Measurements from ENCODE around the gene EDN1.

Gene EDN1

DNA sequence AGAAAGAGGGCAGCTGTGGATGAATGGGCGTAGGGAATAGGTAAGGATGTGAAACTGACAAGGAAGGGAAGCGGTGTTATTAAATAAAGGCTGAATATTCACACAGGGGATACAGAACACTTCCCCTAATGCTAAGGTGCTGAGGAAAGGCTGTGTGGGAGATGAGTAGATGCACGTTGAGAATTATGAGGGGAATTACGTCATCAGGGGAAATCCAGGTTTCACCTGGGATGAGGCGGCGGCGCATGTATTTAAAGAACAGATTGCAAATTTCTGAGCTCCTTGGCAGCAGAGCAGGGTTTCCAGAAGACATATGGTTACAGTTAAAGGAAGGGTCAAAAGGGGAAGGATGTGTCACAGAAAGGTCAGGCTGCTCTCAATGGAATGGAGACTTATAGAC, 28.7 kb upstream of the EDN1 start:
- H3K9ac ChIP-seq (ENCODE audit: low read depth, low read length, poor library complexity) = no peak overlapping the region
- WGBS, 2 donors (ENCODE audit: extremely low coverage in 2 of 2, insufficient read length in 2 of 2, insufficient replicate concordance in 1 of 2) = no CpG with 5 or more reads among the region's 7 CpGs
- no peak overlapping the region for H2BK5ac ChIP-seq (ENCODE audit: low read length)
- no peak overlapping the region for H2BK120ac ChIP-seq (ENCODE audit: low read depth, low read length)
- H3K79me1 ChIP-seq (ENCODE audit: low read depth, low read length) = no peaks in the 10 kb centered on the region
- no peak overlapping the region for H2BK15ac ChIP-seq (ENCODE audit: low read length)
- H3K27me3 ChIP-seq (ENCODE audit: control insufficient read depth in 3 of 3, insufficient read depth in 3 of 3, low read depth in 1 of 3, low read length in 3 of 3) = peaks cover 0 to 3% (median 0%) of the 10 kb centered on the region in 3 experiments
- H2AK5ac ChIP-seq (ENCODE audit: low read depth, low read length) = no peak overlapping the region
- H3K4me1 ChIP-seq (ENCODE audit: control insufficient read depth in 2 of 2, insufficient read depth in 1 of 2, low read depth in 1 of 2, low read length in 2 of 2) = peaks cover 0 to 2% of the 10 kb centered on the region in 2 donors
- DNase-seq (ENCODE audit: low spot score) = no peak
- no peak overlapping the region for H3K4ac ChIP-seq (ENCODE audit: low read length)
- H3K18ac ChIP-seq (ENCODE audit: low read length) = no peak overlapping the region
- no peak overlapping the region for H3K27ac ChIP-seq (replicated peaks; ENCODE audit: low read length)
- H2BK12ac ChIP-seq (ENCODE audit: low read length) = no peak overlapping the region
- no peaks in the 10 kb centered on the region for H3K36me3 ChIP-seq (replicated peaks in 1 of 2; ENCODE audit: control insufficient read depth in 2 of 2, insufficient read depth in 2 of 2, low read length in 2 of 2)
- H3K4me3 ChIP-seq (ENCODE audit: low read length in 2 of 2) = no peak overlapping the region
- H3K9me3 ChIP-seq (replicated peaks in 1 of 2; ENCODE audit: control insufficient read depth in 2 of 2, insufficient read depth in 1 of 2, low read depth in 1 of 2, low read length in 2 of 2) = no peaks in the 10 kb centered on the region
- H4K91ac ChIP-seq (ENCODE audit: low read depth, low read length, poor library complexity) = no peak overlapping the region
- H2AFZ ChIP-seq (ENCODE audit: low read length) = no peak overlapping the region
- H3K4me2 ChIP-seq (ENCODE audit: insufficient read depth, low read length, poor library complexity, severe bottlenecking) = no peak overlapping the region
- H3K14ac ChIP-seq (ENCODE audit: low read length) = no peak overlapping the region
- no peak overlapping the region for H4K8ac ChIP-seq (ENCODE audit: low read depth, low read length)
- no peak overlapping the region for H3K23ac ChIP-seq (ENCODE audit: low read depth, low read length, poor library complexity)

DNA sequence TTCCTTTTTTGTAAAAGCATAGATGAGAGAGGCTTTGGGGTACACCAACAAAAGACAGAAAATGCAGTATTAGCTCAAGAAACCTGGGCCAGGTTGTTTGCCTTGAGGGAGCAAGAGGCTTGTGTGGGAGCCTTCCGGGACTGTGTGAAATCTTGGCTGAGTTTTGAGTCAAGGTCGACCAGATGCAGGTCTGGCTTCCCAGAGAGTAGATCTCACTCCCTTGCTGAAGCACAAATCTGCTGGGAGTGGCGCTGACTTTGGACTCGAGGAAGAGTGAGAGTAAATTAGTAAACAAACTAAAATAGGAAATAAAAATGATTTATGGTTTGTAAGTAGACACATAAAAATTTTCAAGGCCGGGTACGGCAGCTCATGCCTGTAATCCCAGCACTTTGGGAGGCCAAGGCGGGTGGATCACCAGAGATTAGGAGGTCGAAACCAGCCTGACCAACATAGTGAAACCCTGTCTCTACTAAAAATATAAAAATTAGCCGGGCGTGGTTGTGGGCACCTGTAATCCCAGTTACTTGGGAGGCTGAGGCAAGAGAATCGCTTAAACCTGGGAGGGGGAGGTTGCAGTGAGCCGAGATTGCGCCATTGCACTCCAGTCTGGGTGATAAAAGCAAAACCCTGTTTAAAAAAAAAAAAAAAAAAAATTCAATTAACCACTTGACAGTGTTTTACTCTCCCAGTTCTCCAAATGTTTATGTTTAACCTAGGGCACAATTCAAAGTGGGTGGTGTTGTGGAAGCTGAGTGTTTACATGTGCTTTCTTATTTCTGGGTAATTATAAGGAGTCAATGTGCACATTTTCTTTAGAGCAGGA, 27.7 kb upstream of the EDN1 start:
- Histone ChIP-seq H3K9me3 (replicated peaks in 1 of 2; ENCODE audit: control insufficient read depth in 2 of 2, insufficient read depth in 1 of 2, low read depth in 1 of 2, low read length in 2 of 2) (no peaks in the 10 kb centered on the region), H3K23ac (ENCODE audit: low read depth, low read length, poor library complexity) (no peak overlapping the region), H2AFZ (ENCODE audit: low read length) (no peak overlapping the region), H3K4me3 (ENCODE audit: low read length in 2 of 2) (no peak overlapping the region), H3K79me1 (ENCODE audit: low read depth, low read length) (no peaks in the 10 kb centered on the region), H3K36me3 (replicated peaks in 1 of 2; ENCODE audit: control insufficient read depth in 2 of 2, insufficient read depth in 2 of 2, low read length in 2 of 2) (no peaks in the 10 kb centered on the region), H2BK5ac (ENCODE audit: low read length) (no peak overlapping the region), H3K18ac (ENCODE audit: low read length) (no peak overlapping the region), H2AK5ac (ENCODE audit: low read depth, low read length) (no peak overlapping the region), H3K4me1 (ENCODE audit: control insufficient read depth in 2 of 2, insufficient read depth in 1 of 2, low read depth in 1 of 2, low read length in 2 of 2) (peaks cover 0 to 2% of the 10 kb centered on the region in 2 donors), H3K4me2 (ENCODE audit: insufficient read depth, low read length, poor library complexity, severe bottlenecking) (no peak overlapping the region), H3K27me3 (ENCODE audit: control insufficient read depth in 3 of 3, insufficient read depth in 3 of 3, low read depth in 1 of 3, low read length in 3 of 3) (peaks cover 0 to 3% (median 0%) of the 10 kb centered on the region in 3 experiments), H4K91ac (ENCODE audit: low read depth, low read length, poor library complexity) (no peak overlapping the region), H4K8ac (ENCODE audit: low read depth, low read length) (no peak overlapping the region), H3K27ac (replicated peaks; ENCODE audit: low read length) (no peak overlapping the region), H2BK12ac (ENCODE audit: low read length) (no peak overlapping the region), H2BK120ac (ENCODE audit: low read depth, low read length) (no peak overlapping the region), H2BK15ac (ENCODE audit: low read length) (no peak overlapping the region), H3K4ac (ENCODE audit: low read length) (no peak overlapping the region), H3K14ac (ENCODE audit: low read length) (no peak overlapping the region), H3K9ac (ENCODE audit: low read depth, low read length, poor library complexity) (no peak overlapping the region)
- DNase-seq (ENCODE audit: low spot score) = no peak
- WGBS, 2 donors (ENCODE audit: extremely low coverage in 2 of 2, insufficient read length in 2 of 2, insufficient replicate concordance in 1 of 2) = no CpG with 5 or more reads among the region's 13 CpGs

DNA sequence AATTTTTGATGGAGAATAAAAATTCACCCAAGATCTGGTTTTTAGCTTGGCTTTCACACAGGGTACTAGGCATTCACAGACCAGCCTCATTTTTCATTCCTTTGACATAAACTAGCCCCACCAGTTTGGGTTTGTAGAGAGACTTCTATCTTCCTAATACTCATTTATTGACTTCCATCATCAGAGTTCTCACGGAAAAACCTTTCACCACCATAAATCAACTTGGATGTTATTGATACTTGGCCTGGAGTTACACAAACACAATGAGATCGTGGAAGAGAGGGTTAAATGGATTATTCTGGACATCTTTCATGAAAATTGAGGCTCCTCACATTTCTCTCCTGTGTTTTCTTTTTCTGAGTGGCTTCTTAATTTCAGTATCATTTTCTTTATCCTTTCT, 26.8 kb upstream of the EDN1 start:
- Histone ChIP-seq H2BK120ac (ENCODE audit: low read depth, low read length) (no peak overlapping the region), H3K4ac (ENCODE audit: low read length) (no peak overlapping the region), H3K4me1 (ENCODE audit: control insufficient read depth in 2 of 2, insufficient read depth in 1 of 2, low read depth in 1 of 2, low read length in 2 of 2) (peaks cover 0 to 2% of the 10 kb centered on the region in 2 donors), H3K14ac (ENCODE audit: low read length) (no peak overlapping the region), H3K27ac (replicated peaks; ENCODE audit: low read length) (no peak overlapping the region), H3K4me2 (ENCODE audit: insufficient read depth, low read length, poor library complexity, severe bottlenecking) (no peak overlapping the region), H3K18ac (ENCODE audit: low read length) (no peak overlapping the region), H3K23ac (ENCODE audit: low read depth, low read length, poor library complexity) (no peak overlapping the region), H2BK12ac (ENCODE audit: low read length) (no peak overlapping the region), H2AFZ (ENCODE audit: low read length) (no peak overlapping the region), H4K91ac (ENCODE audit: low read depth, low read length, poor library complexity) (no peak overlapping the region), H3K27me3 (ENCODE audit: control insufficient read depth in 3 of 3, insufficient read depth in 3 of 3, low read depth in 1 of 3, low read length in 3 of 3) (peaks cover 0 to 3% (median 0%) of the 10 kb centered on the region in 3 experiments), H2AK5ac (ENCODE audit: low read depth, low read length) (no peak overlapping the region), H4K8ac (ENCODE audit: low read depth, low read length) (no peak overlapping the region), H3K36me3 (replicated peaks in 1 of 2; ENCODE audit: control insufficient read depth in 2 of 2, insufficient read depth in 2 of 2, low read length in 2 of 2) (no peaks in the 10 kb centered on the region), H3K9ac (ENCODE audit: low read depth, low read length, poor library complexity) (no peak overlapping the region), H3K9me3 (replicated peaks in 1 of 2; ENCODE audit: control insufficient read depth in 2 of 2, insufficient read depth in 1 of 2, low read depth in 1 of 2, low read length in 2 of 2) (no peaks in the 10 kb centered on the region), H3K4me3 (ENCODE audit: low read length in 2 of 2) (no peak overlapping the region), H2BK5ac (ENCODE audit: low read length) (no peak overlapping the region), H2BK15ac (ENCODE audit: low read length) (no peak overlapping the region), H3K79me1 (ENCODE audit: low read depth, low read length) (no peaks in the 10 kb centered on the region)
- no peak for DNase-seq (ENCODE audit: low spot score)
- WGBS, 2 donors (ENCODE audit: extremely low coverage in 2 of 2, insufficient read length in 2 of 2, insufficient replicate concordance in 1 of 2) = no CpG with 5 or more reads among the region's 2 CpGs

DNA sequence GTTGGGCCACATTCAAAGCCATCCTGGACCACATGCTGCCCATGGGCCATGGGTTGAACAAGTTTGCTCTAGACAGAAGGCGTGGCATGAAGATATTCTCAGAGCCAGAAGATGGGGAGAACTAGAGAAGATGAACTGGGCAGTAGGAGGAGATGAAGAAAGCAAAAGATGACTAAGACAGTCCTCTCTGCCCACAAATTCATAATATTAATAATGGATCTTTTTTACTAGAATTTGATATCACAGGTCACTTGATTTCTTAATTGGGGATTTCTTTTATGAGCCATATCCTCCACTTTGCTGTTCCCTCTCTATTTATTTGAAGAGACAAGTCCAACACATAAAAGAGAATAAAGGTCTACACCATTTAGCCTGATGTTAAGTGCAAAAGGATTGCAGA, 25.5 kb upstream of the EDN1 start:
- no peaks in the 10 kb centered on the region for H3K9me3 ChIP-seq (replicated peaks in 1 of 2; ENCODE audit: control insufficient read depth in 2 of 2, insufficient read depth in 1 of 2, low read depth in 1 of 2, low read length in 2 of 2)
- H3K14ac ChIP-seq (ENCODE audit: low read length) = no peak overlapping the region
- no peak overlapping the region for H3K4ac ChIP-seq (ENCODE audit: low read length)
- H3K79me1 ChIP-seq (ENCODE audit: low read depth, low read length) = no peaks in the 10 kb centered on the region
- peaks cover 0 to 2% of the 10 kb centered on the region in 2 donors for H3K4me1 ChIP-seq (ENCODE audit: control insufficient read depth in 2 of 2, insufficient read depth in 1 of 2, low read depth in 1 of 2, low read length in 2 of 2)
- H3K36me3 ChIP-seq (replicated peaks in 1 of 2; ENCODE audit: control insufficient read depth in 2 of 2, insufficient read depth in 2 of 2, low read length in 2 of 2) = no peaks in the 10 kb centered on the region
- no peak overlapping the region for H2BK5ac ChIP-seq (ENCODE audit: low read length)
- H3K18ac ChIP-seq (ENCODE audit: low read length) = no peak overlapping the region
- no peak overlapping the region for H2BK12ac ChIP-seq (ENCODE audit: low read length)
- no peak overlapping the region for H3K9ac ChIP-seq (ENCODE audit: low read depth, low read length, poor library complexity)
- no peak overlapping the region for H2AFZ ChIP-seq (ENCODE audit: low read length)
- H2BK120ac ChIP-seq (ENCODE audit: low read depth, low read length) = no peak overlapping the region
- no peak for DNase-seq (ENCODE audit: low spot score)
- H3K27me3 ChIP-seq (ENCODE audit: control insufficient read depth in 3 of 3, insufficient read depth in 3 of 3, low read depth in 1 of 3, low read length in 3 of 3) = peaks cover 0 to 3% (median 0%) of the 10 kb centered on the region in 3 experiments
- no peak overlapping the region for H3K4me3 ChIP-seq (ENCODE audit: low read length in 2 of 2)
- H2BK15ac ChIP-seq (ENCODE audit: low read length) = no peak overlapping the region
- no peak overlapping the region for H3K4me2 ChIP-seq (ENCODE audit: insufficient read depth, low read length, poor library complexity, severe bottlenecking)
- no peak overlapping the region for H4K91ac ChIP-seq (ENCODE audit: low read depth, low read length, poor library complexity)
- no CpG with 5 or more reads among the region's 1 CpG for WGBS, 2 donors (ENCODE audit: extremely low coverage in 2 of 2, insufficient read length in 2 of 2, insufficient replicate concordance in 1 of 2)
- H2AK5ac ChIP-seq (ENCODE audit: low read depth, low read length) = no peak overlapping the region
- no peak overlapping the region for H3K23ac ChIP-seq (ENCODE audit: low read depth, low read length, poor library complexity)
- no peak overlapping the region for H4K8ac ChIP-seq (ENCODE audit: low read depth, low read length)
- H3K27ac ChIP-seq (replicated peaks; ENCODE audit: low read length) = no peak overlapping the region

Measured in neuronal stem cell (in vitro differentiated cells).